Activated B cell treated with CpG ODN at 0.5 μM for 24 hours (primary cell): ENCODE results near the gene ZFP64. TPM values are rescaled to one million over a fixed set of nuclear protein-coding genes. Genes with fewer than 3 reads are reported as not detected.

ENCODE experiments used
- ATAC-seq: fragments of 200-7000 bp; cut with Tn5 transposase; one replicate; pipeline ENCODE4 v1.10.0; 2021; ENCODE audit warnings: low read depth, mild to moderate bottlenecking, moderate library complexity
- CTCF ChIA-PET: fragments of 350-600 bp; sonication (Branson Sonifier 250); formaldehyde crosslinking; loops from one replicate; lab custom pipeline; 2021; ENCODE audit warnings: antibody characterized with exemption; lab: Charles Lee
- POLR2A ChIA-PET: fragments of 350-600 bp; sonication (Branson Sonifier 250); formaldehyde crosslinking; loops from one replicate; lab custom pipeline; 2021; ENCODE audit warnings: antibody characterized with exemption; lab: Charles Lee
- DNase-seq: peaks from one replicate; pipeline ENCODE4 v3.0.0; 2022
- H3K27ac Mint-ChIP-seq: one replicate; pipeline ENCODE4 v1.8.0; 2020; ENCODE audit warnings: mixed read lengths
- H3K27me3 Mint-ChIP-seq: one replicate; pipeline ENCODE4 v1.8.0; 2021; ENCODE audit warnings: mixed read lengths
- H3K36me3 Mint-ChIP-seq: one replicate; pipeline ENCODE4 v1.8.0; 2021; ENCODE audit warnings: low read depth, mixed read lengths
- H3K4me1 Mint-ChIP-seq: one replicate; pipeline ENCODE4 v1.8.0; 2021; ENCODE audit warnings: mixed read lengths
- H3K4me3 Mint-ChIP-seq: one replicate; pipeline ENCODE4 v1.8.0; 2020; ENCODE audit warnings: mild to moderate bottlenecking, mixed read lengths
- H3K9me3 Mint-ChIP-seq: one replicate; pipeline ENCODE4 v1.8.0; 2020; ENCODE audit warnings: mixed read lengths
- intact Hi-C: fragments of 100-400 bp; cut with micrococcal nuclease; formaldehyde crosslinking; loops from one replicate; pipeline ENCODE4 v1.15.1; 2024
- total RNA-seq: library from RNA; stranded (reverse); gene quantifications from 2 replicates; pipeline ENCODE4 v1.2.3, GENCODE V29; 2022
- TF ChIP-seq, protein P1 (sequence below): fragments of 200-600 bp; IDR thresholded peaks from one replicate; pipeline ENCODE4 v1.8.0; 2022; ENCODE audit warnings: antibody characterized with exemption, mild to moderate bottlenecking

The ZFP64 gene
- total RNA-seq, 1 donor from 2014 or later = 14.2 TPM

DNA sequence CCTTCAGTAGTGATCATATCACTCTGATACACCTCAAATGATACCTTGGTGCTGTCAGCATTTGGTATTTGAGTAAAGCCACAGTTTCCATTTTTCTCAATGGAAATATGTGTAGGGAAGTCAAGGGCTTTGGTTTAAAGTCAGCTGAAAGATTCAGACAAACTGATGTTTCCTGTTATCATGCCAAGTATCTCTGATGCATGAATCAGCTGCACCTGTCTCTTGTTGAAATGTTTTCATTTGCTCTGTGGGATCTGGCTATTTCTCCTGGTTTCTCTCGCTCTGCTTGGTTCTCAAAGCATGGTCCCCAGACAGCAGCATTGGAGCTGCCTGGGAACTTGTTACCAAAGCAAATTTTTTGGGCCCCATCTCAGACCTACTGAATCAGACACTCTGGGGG, 23.5 kb downstream of the ZFP64 start:
- no peaks in the 10 kb centered on the region for H3K27me3 Mint-ChIP-seq
- H3K4me3 Mint-ChIP-seq = no peak overlapping the region
- CTCF ChIA-PET = no interaction called here
- H3K27ac Mint-ChIP-seq = peak overlapping the region; percentile 33
- ATAC-seq = no peak
- TF ChIP-seq, protein P1, sequence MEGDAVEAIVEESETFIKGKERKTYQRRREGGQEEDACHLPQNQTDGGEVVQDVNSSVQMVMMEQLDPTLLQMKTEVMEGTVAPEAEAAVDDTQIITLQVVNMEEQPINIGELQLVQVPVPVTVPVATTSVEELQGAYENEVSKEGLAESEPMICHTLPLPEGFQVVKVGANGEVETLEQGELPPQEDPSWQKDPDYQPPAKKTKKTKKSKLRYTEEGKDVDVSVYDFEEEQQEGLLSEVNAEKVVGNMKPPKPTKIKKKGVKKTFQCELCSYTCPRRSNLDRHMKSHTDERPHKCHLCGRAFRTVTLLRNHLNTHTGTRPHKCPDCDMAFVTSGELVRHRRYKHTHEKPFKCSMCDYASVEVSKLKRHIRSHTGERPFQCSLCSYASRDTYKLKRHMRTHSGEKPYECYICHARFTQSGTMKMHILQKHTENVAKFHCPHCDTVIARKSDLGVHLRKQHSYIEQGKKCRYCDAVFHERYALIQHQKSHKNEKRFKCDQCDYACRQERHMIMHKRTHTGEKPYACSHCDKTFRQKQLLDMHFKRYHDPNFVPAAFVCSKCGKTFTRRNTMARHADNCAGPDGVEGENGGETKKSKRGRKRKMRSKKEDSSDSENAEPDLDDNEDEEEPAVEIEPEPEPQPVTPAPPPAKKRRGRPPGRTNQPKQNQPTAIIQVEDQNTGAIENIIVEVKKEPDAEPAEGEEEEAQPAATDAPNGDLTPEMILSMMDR = no peak
- peaks cover 25% of the 10 kb centered on the region for H3K4me1 Mint-ChIP-seq
- POLR2A ChIA-PET = no interaction called here
- H3K36me3 Mint-ChIP-seq = peaks cover 45% of the 10 kb centered on the region
- H3K9me3 Mint-ChIP-seq = no peaks in the 10 kb centered on the region
- intact Hi-C loops = no loop called here
- no peak for DNase-seq

DNA sequence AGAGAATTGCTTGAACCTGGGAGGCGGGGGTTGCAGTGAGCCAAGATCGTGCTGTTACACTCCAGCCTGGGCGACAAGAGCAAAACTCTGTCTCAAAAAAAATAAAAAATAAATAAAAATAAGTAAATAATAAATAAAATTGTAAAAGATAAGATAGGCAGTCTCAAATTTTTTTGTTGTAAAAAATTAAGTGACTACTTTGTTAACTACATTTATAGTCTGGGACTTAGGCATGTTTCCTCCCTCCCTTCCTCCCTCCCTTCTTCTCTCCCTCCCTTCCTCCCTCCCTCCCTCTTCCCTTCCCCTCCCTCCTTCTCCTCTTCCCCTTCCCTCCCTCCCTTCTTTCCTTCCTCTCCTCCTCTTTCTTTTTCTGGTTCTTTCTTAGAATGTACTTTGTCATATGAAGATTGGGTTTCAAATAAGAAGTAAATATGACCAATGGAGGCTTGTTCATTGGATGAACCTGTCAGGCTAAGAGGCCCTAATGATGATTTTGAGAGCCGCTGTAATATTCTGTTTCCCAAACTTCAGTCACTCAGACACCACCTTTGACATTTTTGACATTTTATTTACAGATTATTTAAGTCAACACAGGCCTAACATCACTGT, 24.2 kb downstream of the ZFP64 start:
- Mint-ChIP-seq H3K36me3 (peaks cover 49% of the 10 kb centered on the region), H3K4me3 (no peak overlapping the region), H3K4me1 (peaks cover 18% of the 10 kb centered on the region), H3K27ac (no peak overlapping the region), H3K27me3 (no peaks in the 10 kb centered on the region), H3K9me3 (no peaks in the 10 kb centered on the region)
- ATAC-seq = no peak
- DNase-seq = no peak
- ChIA-PET POLR2A (no interaction called here), CTCF (no interaction called here)
- intact Hi-C loops = no loop called here
- TF ChIP-seq, protein P1 = no peak

DNA sequence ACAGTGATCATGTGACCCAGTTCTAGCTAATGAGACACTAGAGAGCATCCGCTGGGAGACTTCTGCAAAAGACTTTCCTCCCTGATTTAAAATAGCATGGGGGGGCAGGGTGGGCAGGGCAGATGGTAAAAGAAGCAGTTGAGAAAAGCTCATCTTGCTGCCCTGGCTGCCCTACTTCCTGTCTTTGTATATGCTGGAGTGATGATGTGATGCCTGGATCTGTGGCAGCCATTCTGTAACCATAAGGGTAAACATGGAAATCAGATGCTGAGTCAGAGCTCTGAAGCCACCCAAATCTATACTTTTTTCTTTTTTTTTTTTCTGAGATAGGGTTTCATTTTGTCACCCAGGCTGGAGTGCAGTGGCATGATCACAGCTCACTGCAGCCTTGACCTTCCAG, 25.4 kb downstream of the ZFP64 start:
- CTCF ChIA-PET = no interaction called here
- Mint-ChIP-seq H3K27me3 (no peaks in the 10 kb centered on the region), H3K9me3 (no peaks in the 10 kb centered on the region), H3K27ac (no peak overlapping the region), H3K4me1 (peaks cover 15% of the 10 kb centered on the region), H3K4me3 (no peak overlapping the region), H3K36me3 (peaks cover 55% of the 10 kb centered on the region)
- TF ChIP-seq, protein P1 = no peak
- intact Hi-C loops = no loop called here
- ATAC-seq = no peak
- no peak for DNase-seq
- POLR2A ChIA-PET = no interaction called here

DNA sequence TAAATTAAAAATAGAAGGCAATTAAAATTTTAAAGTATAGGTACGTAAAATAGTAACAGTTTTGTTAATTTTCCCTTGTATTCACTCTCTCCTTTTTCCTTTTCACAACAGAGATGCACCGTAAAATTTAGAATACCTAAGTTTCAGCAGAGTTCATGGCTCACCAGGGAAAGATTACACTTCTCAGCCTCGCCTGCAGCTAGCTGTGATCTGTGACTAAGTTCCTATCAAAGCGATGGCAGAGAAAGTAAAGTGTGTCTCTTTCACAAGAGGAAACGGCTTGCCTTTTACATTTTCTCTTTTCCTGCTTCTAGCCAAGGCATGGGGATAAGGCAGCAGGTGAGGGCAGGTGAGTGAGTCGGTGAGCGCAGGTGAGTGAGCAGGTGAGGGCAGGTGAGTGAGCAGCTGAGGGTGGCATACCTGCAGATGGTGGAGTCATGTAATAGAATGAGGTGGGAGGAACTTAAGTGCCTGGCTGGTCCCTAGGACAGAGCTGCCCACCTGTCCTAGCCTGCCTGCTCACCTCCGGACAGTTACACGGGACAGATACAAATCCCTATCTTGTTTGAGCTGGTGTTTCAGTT, 30.9 kb downstream of the ZFP64 start:
- intact Hi-C loops = no loop called here
- ATAC-seq = no peak
- DNase-seq = no peak
- ChIA-PET POLR2A (no interaction called here), CTCF (no interaction called here)
- no peaks in the 10 kb centered on the region for H3K27me3 Mint-ChIP-seq
- no peak overlapping the region for H3K27ac Mint-ChIP-seq
- H3K36me3 Mint-ChIP-seq = peaks cover 91% of the 10 kb centered on the region
- H3K4me3 Mint-ChIP-seq = no peak overlapping the region
- no peaks in the 10 kb centered on the region for H3K4me1 Mint-ChIP-seq
- TF ChIP-seq, protein P1 = no peak
- no peaks in the 10 kb centered on the region for H3K9me3 Mint-ChIP-seq

DNA sequence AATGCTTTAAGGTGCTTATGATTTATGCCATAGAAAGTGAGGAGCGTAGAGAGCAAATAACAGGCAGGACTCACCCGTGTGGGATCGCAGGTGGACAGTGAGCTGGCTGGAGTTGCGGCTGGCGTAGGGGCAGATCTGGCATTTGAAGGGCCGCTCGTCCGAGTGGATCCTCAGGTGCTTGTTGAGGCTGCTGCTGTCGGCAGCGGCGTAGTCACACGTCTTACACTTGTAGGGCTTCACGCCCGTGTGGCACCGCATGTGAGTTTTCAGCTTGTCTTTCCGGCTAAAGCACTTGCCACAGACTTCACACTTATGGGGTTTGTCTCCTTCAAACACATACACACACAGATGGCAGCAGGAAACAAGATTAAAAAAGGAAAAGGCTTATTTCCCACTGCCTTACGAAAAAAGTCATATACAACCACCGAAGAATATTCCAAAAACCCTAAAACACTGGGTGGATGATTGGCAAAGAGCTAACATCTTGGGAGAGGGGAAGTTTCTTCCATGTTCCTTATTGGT, 31.5 kb downstream of the ZFP64 start:
- no peak for DNase-seq
- no peaks in the 10 kb centered on the region for H3K9me3 Mint-ChIP-seq
- no peak for ATAC-seq
- ChIA-PET CTCF (no interaction called here), POLR2A (no interaction called here)
- TF ChIP-seq, protein P1 = no peak
- H3K36me3 Mint-ChIP-seq = peaks cover 91% of the 10 kb centered on the region
- no peaks in the 10 kb centered on the region for H3K27me3 Mint-ChIP-seq
- no peaks in the 10 kb centered on the region for H3K4me1 Mint-ChIP-seq
- H3K4me3 Mint-ChIP-seq = no peak overlapping the region
- intact Hi-C loops = no loop called here
- no peak overlapping the region for H3K27ac Mint-ChIP-seq
